GM19467 (cell line): ENCODE data around the gene ALX3.
"Not testable (repeated sequence)": the region's sequence is repeated elsewhere in the genome, so short reads cannot be mapped to it uniquely, and the experiment has no call there.

ENCODE experiments used
- ATAC-seq: cut with Tn5 transposase; IDR thresholded peaks from one replicate; pipeline ENCODE4 v1.9.1; 2021; ENCODE audit warnings: mild to moderate bottlenecking, moderate library complexity; ENCODE audit not compliant: unreplicated experiment

The ALX3 gene

DNA sequence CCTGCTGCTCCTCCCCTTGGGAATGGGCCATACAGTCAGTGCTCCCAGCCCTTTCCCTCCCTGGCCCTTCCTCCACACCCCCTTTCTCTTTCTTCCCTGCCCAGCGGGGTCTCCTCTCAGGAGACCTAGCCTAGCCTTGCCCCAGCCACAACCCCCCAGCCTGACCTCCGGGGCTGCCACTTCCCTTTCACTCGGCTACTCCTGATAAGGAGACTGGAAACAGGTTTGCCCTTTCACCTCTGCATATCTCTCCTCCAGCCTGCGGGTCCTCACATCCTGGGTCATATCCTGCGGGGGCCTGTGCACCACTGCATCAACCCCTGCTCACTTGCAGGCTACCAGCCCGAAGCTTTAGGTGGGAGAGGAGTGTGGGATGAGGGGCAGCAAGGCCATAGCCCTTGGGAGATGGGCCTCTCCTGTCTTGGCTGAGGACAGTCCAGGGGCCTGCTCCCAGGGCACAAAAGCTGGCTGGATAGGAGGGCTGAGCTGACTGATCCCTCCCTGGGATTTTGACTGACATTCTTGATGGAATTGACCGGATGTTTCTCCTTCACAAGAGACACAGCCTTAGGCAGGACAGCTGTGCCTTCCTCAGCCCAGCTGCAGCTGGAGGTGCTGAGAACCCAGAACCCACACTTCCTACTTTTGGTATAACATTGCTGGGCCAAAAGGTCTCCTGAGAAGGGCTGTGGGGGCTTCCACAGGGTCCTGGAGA is 19.2 kb upstream of the ALX3 start:
- ATAC-seq, result no peak

DNA sequence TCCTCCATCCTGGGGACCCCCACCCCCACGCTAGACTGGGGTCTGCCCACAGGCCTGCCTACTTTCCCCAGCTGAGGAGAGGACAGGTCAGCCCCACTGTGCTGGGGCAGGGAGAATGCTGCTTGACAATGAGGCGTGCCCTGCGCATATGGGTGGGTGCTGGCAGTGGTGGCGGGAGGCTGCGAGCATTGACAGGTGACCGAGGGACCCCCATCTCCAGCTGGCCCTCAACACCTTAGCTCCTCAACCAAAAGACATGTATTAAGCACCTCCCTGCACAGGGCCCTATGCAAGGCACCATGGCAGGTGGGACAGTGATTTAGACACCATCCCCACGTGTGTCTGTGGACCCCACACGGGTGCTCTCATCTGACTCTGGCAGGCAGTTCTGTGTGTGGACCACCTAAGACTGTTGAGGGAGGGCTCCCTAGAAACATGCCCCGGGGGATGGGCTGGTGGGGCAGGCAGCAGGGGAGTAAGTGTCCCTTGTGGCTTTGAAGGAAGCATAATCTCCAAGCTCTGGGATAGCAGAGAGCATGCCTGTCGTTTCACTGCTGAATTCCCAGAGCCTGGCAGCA is 18.4 kb upstream of the ALX3 start:
- ATAC-seq, result no peak

DNA sequence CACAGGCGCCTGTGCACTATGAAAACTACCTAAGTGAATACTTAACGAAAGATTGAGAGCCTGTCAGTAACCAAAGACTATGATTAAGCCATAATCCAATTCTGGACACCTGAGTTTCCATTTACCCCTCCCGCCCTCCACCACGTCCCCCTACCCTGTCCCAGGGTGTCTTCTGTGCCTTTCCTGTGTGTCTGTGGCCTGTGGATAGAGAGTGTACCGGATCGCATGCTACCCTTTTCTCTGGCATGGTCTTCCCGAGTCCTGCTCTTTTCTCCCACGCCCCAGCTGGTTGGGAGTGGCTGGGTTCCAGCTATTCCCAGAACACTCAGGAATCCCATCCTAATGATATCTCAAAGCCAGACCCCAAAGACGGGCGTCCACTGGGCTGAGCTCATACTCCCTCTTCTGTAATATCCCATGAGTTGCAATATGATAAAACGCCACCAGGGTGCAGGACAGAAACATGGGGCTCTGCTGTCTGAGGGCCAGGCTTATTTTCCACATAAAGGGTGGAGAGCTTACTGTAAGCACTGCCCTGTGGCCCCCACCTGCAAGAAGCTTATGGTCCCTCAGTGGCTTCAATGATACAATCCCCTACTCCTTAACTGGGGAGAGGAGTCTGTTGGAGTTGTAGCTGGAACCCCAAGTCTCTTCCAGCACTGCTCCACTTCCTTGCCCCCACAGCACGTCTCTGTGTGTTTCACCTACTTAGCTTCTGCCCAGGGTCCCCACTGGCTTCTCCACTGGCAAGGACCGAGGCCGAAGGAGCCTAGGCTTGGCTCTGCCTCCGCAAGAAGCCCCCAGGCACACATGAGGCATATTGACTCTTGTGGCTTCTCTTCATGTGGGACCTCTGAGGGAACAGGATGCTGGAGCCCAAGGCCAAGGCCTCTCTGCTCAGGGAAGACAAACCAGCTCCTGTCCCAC is 17.6 kb upstream of the ALX3 start:
- ATAC-seq, result no peak

DNA sequence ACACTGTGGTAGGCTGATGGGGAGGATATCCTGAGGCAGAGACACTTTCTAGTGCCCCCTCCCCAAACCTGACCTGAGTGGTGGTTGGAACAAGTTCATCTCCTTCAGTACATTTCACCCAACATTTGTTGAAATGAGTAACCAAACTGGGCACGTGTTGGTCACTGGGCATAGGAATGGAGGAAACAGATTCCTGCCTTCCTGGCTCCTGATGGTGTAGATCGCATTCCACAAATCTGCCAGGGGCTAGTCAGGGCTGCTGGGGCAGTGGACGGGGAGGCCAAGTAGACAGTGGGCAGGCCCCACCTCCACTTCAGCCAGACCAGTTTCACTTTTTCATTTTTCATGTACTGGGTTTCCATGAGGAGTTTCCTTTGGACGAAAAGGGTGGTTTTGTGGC is 16.5 kb upstream of the ALX3 start:
- no peak for ATAC-seq

DNA sequence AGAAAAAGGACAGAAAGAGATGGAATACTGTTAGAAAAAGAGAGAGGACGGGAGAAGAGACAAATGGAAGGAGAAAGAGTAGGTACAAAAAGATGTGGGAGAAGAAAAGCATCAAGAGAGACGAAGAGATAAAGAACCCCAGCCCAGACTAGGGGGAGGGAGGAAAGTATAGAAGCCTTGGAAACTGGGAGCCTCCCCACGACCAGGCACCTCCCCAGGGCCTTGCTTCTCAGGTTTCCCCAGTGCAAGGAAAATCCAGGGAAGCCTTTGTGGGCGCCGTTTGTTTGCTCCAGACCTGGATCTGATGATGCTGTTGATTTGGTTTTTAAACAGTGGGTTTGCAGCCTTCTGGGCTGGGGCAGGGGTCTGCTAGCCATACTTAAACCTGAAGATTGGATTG is 15.2 kb upstream of the ALX3 start:
- ATAC-seq, result no peak

DNA sequence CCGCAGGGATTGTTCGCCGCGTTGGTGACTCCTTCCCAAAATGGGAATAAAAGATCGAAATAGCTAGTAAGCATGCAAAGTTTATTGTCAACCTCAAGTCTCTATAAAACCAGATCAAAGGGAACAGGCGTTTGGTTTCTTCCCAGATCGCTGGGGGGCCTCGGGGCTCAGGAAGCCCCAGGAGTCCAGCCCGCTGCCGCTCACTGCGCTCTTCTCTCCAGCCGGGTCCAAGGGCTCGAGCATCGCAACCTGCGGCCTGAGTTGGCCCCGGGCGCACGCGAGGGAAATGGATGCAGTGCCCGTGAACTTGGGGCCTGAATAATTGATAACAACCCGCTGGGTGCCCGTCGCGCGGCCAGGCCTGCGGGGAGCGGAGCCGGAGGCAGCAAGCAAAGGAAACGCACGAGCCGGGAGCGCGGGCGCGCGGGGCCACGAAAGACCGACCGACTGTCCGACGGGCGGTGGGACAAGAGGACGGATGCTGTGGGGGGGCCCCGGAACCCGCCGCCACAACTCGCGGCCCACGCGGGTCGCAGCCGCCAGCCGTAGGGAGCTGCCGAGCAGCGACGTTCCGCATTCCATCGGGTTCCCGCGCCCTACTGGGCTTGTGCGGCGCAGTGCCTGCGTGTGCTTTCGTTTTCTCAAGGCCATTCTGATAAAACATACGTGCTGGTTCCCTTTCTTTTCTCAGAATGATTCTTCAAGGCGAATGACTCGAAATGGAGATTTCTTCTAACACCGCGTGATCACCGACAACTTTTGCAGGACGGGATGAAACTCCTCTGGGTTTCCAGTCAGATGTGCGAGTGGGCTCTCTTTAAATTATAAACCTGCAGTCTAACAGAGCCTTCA is 14.0 kb upstream of the ALX3 start:
- ATAC-seq, result no peak

DNA sequence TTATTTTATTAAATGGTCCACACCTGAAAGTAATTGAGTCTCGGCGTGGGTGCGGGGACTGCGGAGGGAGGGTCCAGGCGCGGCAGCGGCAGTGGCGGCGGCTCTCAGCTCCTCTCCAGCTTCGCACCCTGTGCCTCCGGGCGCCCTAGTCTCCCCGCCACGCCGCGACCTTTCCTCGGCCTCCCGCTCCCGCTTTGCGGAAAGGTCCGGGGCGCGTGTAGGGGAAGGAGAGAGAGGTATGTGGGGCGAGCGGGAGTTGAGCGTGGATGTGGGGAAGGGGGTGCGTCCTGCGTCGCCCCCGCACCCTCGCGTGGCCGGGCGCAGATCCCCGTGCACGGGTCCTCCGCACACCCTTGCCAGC is 13.4 kb upstream of the ALX3 start:
- ATAC-seq, result no peak

DNA sequence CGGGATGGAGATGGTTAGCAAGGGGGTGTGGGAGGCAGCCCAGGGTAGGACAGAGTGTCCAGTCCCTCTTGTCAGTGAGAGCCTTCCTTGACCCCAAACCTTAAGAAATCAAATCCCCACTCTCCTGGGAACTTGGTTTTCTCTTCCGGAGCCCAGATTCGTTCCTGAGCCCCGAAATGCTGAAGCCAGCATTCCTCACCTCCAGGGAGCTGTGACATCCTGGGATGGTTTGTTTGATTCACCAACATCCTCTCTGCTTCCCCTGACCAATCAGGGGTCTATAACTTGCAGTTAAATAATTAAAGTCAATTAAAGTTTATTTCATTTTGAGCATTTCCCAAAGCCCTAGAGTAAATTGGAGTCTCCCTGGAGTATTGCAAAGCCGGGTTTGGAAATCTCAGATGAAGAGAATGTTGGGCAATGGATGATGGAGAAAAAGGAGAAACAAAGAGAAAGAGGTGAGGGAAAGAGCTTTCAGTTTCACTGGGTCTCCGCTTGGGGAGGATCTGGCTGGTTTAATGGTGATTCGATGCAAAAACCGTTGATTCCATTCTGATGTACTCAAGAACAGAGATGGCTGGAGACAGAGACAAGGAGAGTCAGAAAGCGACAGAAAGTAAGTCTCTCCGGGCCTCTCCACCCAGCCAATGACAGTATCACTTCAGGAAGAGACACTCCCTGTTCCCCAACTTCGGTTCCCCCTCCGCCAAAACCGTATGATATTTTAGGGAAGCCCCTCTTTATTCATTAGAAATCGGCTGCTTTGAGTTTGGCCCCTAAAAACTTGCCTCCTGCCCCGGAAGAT is 12.8 kb upstream of the ALX3 start:
- ATAC-seq, result no peak

DNA sequence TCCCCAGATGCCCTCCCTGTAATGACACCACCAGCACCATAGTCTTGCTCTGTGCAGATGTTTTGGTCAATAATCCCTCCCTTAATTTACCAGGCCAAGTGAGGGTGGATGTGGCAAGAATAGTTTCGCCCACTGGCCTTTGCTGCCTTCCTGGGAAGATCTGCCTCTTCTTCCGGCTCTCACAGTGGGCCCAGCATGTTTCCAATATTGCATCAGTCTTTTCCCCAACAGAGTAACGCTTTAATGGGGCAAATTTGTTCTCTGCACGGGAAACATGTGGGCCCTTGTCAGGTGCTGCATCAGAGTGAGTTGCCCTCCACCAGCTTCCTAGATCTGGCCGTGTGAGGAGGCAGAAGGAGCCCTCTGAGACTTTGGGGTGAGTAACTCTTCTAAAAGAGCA is 12.0 kb upstream of the ALX3 start:
- no peak for ATAC-seq

DNA sequence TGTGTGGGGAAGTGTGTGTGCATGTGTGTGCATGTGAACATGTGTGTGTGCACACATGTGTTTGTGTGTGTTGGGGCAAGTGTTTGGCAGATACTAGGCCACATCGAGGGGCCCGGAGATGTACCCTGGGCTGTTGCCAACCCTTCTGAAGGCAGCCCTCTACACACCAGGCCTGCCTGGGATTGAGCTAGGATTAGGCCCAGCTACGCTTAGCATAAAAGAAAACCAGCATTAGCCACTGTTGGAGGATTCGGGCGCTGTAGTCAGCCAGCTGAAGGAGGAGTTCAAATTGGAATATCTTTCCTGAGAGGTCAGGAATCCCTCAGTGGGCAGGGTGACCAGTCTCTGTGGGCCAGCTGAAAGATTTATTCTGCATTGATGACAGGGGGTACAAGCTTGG is 10.6 kb upstream of the ALX3 start:
- ATAC-seq, result no peak

DNA sequence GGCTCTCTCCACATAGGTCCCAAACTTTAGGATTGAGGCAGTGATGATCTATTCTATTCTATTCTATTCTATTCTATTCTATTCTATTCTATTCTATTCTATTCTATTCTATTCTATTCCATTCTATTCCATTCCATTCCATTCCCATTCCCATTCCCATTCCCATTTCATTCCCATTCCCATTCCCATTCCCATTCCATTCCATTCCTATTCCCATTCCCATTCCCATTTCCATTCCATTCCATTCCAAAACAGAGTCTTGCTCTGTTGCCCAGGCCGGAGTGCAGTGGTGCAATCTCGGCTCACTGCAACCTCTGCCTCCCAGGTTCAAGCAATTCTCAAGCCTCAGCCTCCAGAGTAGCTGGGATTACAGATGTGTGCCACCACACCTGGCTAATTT is 9.5 kb upstream of the ALX3 start:
- not testable (repeated sequence) for ATAC-seq

DNA sequence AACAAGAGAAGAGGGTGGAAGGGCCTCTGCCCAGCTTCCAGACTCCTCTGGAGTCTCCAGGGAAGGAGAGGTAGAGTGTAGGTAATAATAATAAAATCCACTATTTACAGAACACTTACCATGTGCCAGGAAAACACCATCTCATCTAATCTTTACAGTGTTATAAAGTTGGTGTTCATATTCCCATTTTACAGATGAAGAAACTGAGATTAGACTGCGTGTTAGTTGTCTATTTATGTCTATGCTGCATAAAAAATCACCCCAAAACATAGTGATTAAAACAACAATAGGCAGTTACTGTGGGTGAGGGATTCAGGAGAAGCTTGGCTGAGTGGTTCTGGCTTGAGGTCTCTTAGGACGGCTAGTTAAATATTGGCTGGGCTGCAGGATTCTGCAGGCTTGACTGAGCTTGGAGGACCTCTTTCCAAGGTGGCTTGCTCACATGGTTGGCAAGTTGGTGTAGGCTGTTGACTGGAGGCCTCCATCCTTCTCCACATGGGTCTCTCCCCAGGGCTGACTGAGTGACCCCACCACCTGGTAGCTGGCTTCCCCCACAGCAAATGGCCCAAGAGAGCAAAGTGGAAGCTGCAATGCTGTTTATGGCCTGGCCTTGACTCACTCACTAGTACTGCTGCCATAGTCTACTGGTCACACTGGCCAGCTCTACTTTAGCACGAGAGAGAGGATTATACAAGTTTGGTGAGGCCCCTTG is 6.5 kb upstream of the ALX3 start:
- no peak for ATAC-seq

DNA sequence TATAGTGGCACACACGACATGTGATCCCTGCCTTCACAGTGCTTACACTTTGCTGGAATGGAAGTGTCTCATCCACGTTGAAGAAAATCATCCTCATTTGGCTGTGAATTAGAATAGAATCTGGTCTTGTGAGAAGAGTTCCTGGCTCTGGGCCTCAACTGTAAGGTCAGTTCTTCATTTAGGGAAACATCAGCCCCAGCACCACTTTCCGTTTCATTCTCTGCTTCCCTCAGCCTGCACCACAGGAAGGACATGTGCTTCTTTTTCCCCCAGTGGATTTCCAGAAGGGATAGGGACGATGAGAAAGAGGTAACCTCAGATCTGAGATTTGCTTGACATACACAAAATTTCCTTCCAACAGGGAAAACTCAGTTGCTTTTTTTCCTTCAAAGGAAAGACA is 3.7 kb upstream of the ALX3 start:
- ATAC-seq, result no peak

DNA sequence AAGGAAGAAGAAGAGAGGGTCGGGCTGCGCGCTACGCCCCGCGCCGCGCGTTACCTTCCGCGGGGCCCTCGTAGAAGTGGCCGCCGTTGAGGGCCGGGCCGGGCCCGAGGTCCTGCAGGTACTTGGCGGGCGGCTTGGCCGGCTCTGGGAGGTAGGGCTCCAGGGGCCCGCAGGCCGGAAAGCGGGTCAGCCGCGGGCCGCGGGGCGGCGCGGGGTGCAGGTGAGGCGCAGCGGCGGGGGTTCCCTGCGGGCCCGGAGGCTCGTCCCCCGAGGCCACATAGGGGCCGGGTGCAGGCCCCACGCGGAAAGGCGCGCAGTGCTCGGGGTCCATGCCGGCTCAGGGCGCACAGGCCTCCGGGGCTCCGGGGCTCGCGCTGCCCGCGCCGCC is 196 bp downstream of the ALX3 start:
- ATAC-seq, result no peak

DNA sequence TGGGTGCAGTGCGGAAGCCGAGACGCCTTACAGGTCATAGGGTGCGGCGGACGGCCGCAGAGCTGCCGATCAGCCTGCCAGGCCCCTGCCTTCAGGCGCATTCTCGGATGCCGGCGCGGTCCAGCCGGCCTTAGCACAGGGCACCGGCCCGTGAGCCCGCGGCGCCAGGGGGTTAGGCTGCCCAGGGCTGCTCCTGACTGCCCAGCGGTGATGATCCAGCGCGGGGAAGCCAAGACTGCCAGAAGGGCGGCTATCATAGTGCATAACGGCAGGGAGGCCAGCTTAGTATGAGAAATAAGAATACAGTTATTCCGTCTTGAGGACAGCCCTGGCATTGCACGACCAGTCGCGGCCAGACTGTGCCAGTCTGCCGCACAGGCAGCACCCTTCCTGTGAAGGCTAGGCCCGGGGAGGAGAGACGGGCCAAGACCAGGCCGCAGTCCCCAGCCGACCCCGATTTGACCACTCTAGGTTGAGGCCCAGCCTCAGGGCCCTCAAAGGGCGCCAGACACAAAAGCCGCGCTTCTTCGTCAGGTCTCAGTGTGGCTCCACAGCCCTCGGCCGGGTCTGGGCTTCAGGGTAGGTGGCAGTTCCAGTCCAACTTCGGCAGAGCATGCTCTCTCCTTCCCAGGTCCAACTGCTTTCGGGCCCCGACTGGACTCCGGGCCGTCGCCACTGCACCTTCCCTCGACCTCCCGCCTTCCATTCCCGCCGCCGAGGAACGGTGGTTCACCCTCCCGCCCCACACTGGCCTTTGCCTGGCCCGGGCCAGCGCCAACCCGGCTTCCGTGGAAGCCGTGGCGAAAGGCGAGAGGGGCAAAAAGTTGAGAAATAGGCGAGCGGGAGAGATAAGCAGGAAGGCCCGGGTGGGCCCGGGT is 829 bp downstream of the ALX3 start:
- ATAC-seq, result no peak

DNA sequence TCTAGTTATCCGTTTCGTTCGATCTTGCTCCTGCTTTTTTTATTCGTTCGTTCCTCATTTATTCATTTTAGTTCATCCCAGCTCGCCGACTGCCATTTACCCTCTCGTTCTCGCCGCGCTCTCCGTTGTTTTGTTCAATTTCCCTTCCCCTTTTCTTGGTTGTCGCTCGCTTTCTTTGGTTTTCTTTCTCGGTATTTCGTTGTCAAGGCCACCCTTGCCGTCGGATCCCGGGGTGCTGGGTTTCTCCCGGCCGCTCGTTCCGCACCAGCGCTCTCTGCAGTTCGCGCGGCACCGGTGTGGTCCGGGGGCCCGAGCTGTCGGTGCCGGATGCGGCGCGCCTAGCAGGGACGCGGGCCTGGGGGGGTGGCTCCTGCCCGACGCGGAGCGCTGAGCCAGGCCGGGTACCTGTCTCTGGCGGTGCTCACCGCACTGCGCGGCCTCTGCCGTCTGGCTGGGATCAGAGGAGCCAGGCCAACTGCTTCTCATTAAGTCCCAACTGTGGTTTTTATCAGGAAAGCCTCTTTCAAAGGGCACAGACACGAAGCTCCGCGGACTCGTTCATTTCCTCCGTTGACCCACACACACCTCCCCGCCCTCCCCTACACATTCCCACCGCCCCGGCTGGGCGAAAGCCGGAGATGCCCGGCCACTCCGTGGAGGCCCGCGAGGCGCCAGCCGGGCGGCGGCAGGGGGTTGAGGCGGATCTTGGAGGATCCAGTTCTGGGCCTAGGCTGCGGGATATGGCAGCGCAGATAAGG is 1.6 kb downstream of the ALX3 start:
- ATAC-seq, result no peak

DNA sequence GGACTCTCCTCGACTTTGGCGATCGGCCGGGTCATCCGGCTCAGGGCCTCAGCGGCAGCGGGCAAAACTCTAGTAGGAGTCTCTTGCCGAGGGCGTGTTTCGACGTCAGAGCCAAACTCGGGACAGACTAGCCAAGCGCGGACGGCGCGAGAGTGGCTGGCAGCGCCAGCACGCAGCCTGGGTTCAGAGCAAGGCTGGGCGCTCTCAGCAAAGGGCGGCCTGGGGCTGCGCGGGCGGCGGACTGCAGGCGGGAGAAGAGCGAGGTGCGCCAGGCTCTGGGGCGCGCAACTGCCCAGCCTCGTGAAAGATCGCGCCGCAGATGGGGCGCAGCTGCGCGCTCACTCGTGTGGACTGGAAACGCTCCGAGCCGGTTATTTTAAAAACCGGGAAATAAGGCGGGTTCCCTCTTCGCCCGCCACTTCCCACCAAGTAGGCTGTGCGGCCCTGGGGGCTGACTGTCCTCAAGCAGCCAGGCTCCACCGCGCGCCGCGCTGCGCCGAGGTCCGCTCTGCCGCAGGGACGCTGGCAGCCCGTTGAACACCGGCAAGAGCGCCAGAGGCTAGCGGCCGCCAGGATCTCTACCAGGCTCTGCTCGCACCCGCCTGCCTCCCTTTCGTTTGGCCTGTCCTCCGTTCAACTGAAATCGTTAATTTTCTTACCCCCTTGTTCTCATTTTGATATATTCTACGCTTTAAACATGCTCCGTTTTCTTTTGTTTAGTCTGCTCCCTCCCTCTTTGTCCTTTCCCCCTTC is 2.4 kb downstream of the ALX3 start:
- ATAC-seq, result no peak
